HG02642 (cell line): Measurements from ENCODE around the gene WDR43.
"Not testable (repeated sequence)": the region's sequence is repeated elsewhere in the genome, so short reads cannot be mapped to it uniquely, and the experiment has no call there.

Source experiments
- ATAC-seq: cut with Tn5 transposase; IDR thresholded peaks from one replicate; pipeline ENCODE4 v1.9.1; 2021; ENCODE audit warnings: mild to moderate bottlenecking; ENCODE audit not compliant: unreplicated experiment, poor library complexity

Gene WDR43

GRCh38 chr2:28958689-28959088 is 64.2 kb downstream of the WDR43 start:
- ATAC-seq, result peak; percentile 53

DNA sequence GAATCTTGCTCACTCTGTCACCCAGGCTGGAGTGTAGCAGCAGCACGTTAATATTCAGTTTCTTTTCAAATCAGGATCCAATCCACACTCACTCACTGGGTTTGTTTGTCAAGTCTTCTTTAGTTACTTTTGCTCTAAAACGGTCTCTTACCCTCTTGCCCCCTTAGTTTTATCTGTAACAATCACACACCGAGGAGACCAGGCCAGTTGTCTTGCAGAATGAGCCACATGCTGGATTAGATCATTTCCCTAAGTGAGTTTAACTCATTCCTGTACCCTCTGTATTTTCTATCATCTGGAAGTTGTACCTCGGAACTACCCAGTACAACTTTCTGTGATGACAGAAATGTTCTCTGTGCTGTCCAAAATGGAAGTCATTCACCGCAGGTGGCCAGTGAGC is 65.9 kb downstream of the WDR43 start:
- no peak for ATAC-seq

GRCh38 chr2:28962505-28962904 is 68.0 kb downstream of the WDR43 start:
- ATAC-seq, result no peak

GRCh38 chr2:28970464-28971160 is 76.1 kb downstream of the WDR43 start:
- ATAC-seq, result no peak

GRCh38 chr2:28972778-28973335 is 78.4 kb downstream of the WDR43 start:
- ATAC-seq, result no peak

DNA sequence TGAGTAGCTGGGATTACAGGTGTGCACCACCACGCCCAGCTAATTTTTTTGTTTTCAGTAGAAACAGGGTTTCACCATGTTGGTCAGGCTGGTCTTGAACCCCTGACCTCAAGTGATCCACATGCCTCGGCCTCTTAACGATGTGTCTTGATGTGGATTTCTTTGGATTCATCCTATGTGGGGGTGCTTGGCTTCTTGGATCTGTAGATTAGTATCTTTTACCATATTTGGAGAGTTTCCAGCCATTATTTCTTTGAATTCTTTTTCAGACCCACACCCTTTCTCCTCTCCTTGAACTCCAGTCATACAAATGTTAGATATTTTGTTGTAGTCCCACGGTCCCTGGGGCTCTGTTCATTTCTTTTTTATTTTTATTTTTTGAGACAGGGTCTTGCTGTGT is 79.8 kb downstream of the WDR43 start:
- ATAC-seq, result no peak

GRCh38 chr2:28975671-28976070 is 81.2 kb downstream of the WDR43 start:
- no peak for ATAC-seq

GRCh38 chr2:28976584-28976983 is 82.1 kb downstream of the WDR43 start:
- ATAC-seq, result no peak

DNA sequence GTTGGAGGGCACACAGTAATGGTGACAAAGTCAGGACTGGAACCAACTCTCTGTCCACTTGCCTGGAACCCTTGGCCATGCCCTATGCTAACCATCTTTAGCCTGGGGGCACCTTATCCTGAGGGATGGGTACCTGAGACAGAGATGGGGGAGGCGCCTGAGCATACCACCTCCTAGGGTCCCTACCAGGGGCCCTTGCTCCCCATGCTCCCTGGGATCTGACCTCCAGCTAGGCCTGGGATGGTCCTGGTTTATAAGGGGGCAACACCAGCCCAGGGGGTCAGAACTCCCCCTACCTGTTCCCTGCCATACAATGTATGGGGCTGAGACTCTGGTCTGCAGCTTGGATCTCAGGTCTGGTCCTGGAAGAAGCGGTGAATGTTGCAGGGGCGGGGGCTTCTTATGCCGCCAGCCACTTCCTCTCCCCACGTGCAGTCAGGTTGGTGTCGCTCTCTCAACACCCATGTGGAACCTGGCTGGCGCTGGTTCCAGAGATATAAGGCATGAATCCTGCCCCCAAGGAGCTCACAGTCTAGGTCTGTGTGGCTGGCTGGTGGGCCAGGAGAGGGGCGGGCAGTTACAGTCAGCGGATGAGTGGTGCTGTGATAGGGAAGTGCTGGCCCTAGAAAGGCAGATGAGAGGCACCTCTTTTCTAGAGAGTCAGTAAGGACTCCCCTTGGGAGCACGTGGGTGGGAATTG is 82.9 kb downstream of the WDR43 start:
- ATAC-seq, result no peak

DNA sequence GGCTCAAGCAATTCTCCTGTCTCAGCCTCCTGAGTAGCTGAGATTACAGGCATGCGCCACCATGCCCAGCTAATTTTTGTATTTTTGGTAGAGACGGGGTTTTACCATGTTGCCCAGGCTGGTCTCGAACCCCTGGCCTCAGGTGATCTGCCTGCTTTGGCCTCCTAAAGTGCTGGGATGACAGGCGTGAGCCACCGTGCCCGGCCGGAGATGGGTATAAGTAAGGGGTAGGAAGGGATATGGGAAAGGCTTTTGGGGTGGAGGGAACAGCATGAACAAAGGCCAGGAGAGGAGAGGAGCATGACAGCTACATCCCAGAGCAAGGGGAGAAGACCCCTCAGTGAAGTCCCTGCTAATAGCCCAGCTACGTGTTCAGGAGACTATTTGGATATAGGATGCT is 83.5 kb downstream of the WDR43 start:
- not testable (repeated sequence) for ATAC-seq

- no peak for ATAC-seq
These were observed 84.1 kb downstream of the WDR43 start for GRCh38 chr2:28978606-28979005.

GRCh38 chr2:28979041-28979440 is 84.6 kb downstream of the WDR43 start:
- no peak for ATAC-seq

DNA sequence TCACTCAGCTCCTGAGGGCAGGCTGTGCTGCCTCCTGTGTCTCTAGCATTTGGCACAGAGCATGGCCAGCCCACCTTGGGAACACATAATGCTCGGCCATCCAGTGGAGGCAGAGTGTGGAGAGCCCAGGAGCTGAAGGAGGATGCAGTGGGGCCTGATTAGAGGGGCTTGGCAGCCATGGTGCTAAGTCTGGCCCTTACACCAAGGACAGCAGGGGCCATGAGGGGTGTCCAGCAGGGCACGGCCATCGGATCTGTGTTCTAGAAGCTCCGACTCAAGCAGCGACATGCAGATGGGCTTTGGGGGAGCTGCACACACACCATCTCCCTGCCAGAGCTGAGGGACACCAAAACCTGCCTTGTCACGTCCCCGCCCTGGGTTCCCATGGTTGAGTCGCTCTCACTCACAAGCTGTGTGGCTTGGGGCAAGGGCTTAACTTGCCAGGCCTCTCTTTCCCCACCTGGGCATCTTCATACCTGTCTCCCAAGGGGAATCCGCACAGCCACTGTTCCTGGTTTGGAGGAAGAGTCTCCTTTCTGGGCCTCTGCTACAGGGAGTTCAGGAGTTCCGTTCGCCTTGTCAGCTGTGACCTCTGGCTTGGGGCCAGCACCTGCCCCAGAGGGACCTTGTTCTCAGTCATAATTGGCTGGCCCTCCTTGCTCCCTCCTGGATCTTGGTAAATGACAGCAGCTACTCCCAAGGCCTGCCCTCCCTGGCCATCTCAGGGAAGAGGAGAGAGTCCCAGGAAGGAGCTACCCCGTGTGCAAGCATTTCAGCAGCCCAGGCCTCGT is 85.3 kb downstream of the WDR43 start:
- ATAC-seq, result no peak

DNA sequence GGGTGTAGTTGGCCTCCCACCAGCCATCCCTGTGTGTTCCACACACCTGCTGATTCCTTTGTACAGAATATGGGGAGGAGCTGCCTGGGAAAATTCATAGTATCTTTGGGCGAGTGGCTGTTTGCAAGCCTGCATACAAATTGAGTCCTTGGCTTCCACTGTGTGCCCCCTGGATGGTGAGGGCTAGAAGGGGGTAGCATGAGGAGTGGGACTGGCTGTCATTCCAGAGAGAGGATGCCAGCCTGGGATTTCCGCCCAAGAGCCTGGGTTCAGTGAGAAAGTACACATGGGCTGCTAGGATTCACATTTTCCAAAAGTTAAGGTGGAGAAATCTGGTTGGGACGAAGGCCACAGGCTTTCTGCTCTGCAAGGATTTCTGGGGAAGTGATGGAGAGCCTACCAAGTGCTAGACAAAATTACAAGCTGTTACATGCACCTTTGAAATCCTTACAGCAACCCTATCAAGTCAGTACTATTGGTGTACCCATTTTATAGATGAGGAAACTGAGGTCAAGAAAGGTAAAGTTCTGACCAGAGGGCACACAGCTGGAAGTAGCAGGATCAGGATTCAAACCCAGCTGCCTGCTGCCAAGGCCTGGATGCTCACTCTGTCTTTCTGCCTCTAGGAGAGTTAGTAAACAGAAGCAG is 86.0 kb downstream of the WDR43 start:
- ATAC-seq, result no peak

DNA sequence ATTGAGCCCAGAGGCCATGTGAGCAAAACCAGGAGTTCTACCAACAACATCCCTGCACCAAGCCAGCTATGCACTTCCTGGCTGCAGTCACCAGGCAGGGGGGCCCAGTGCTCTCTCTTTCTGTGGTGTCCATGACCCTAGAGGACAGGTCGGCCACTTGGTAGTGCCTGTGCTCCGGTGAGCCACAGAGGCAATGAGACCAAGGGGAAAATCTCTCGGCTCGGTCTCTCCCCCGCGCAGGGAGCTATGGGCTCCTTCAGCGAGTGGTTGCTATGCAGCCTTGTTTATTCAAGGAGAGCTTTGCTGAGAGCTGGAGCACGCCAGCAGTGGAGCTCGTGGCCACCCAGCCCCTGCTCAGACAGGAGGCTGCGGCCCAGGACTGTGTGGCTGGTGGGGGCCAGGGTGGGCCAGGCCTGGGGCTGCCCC is 86.6 kb downstream of the WDR43 start, which contains the start of gene TOGARAM2:
TSS of gene TOGARAM2 (plus strand) at position 283 of the 426 bp plus-strand sequence. CDS start 13,537 bp downstream, outside the sequence.
- no peak for ATAC-seq

DNA sequence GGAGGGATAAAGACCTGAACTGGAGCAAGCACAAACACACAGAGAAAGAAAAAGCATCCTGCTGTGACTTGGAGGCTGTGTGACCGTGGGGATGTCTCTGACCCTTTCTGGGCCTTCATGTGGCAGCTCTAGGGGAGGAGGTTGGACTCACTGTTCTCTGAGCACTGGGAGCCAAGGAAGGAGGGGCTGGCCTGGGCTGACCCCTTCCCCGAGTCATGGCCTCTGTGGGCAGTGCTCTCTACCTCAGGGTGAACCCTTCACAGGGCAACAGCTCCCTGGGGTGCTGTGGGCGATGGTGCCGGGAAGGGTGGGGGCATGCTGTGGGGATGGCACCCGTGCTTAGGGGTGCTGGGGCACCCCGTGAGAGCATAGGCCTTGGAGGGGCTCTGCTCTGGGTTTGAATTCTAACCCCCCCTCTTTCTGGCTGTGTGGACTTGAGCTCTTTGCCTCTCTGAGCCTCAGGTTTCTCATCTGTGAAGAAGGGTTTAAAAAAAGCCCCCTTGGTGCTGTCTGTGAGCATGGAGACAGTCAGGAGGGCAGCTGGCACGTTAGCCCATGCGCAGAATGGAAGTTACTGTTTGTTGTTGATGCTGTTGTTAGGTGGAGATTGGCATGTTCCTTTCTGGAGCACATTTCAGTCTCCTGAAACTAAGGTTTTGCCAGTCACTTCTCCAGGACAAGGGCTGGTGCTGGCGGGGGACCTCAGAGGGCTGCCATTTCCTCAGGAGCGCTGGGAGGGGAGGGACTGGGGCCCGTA is 87.3 kb downstream of the WDR43 start:
- ATAC-seq, result no peak

DNA sequence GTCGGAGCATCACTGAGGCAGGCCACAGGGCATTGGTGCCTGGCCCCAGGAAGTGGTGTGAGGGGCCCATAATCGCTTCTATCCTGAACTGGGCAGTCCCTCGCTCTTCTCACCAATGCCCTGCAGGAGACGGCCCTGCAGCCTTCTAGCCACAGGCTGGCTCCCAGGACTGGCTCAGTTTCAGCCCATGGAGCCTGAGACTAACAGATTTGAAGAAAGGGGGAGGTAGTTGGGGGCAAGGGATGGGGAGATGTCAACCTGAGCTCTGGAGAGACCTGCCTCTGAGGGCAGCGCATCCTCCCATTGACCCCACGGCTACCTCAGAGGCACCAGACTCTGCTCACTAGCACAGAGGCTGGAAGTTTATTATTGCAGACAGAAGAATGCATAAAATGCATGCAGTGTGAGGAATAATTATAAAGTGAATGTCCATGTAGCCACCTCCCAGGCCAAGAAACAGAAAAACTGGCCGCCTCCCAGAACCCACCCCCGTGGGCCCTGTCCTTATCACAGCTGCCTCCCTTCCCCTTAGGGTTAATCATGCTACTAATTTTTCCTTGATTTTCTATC is 88.0 kb downstream of the WDR43 start:
- ATAC-seq, result no peak

- no peak for ATAC-seq
These were observed 92.0 kb downstream of the WDR43 start for GRCh38 chr2:28986429-28986828.

- no peak for ATAC-seq
These were observed 95.5 kb downstream of the WDR43 start for GRCh38 chr2:28989973-28990372.
